ENCODE measurements around the gene MFN2.
"Not testable (repeated sequence)": the region's sequence is repeated elsewhere in the genome, so short reads cannot be mapped to it uniquely, and the experiment has no call there.

DNA sequence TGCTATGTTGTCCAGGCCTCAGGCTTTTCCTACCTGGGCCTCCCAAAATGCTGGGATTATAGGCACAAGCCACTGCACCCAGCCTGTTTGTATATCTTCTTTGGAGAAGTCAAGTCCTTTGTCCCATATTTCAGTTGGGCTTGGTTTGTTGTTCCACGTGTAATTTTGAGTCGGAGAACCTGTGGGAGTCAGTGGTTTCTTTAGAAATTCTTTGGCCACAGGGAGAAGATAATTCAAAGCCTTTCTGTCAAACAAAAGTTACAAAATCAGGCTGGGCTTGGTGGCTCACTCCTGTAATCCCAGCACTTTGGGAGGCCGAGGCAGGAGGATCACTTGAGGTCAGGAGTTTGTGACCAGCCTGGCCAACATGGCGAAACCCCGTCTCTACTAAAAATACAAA, 53.2 kb downstream of the MFN2 start:
- TF ChIP-seq, protein P1, sequence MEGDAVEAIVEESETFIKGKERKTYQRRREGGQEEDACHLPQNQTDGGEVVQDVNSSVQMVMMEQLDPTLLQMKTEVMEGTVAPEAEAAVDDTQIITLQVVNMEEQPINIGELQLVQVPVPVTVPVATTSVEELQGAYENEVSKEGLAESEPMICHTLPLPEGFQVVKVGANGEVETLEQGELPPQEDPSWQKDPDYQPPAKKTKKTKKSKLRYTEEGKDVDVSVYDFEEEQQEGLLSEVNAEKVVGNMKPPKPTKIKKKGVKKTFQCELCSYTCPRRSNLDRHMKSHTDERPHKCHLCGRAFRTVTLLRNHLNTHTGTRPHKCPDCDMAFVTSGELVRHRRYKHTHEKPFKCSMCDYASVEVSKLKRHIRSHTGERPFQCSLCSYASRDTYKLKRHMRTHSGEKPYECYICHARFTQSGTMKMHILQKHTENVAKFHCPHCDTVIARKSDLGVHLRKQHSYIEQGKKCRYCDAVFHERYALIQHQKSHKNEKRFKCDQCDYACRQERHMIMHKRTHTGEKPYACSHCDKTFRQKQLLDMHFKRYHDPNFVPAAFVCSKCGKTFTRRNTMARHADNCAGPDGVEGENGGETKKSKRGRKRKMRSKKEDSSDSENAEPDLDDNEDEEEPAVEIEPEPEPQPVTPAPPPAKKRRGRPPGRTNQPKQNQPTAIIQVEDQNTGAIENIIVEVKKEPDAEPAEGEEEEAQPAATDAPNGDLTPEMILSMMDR (IDR thresholded peaks at IDR 0.05; ENCODE audit: borderline replicate concordance, extremely low read depth, low read length, poor library complexity, severe bottlenecking), result not testable (repeated sequence)
- TF ChIP-seq EZH2 (IDR thresholded peaks at IDR 0.05; ENCODE audit: borderline replicate concordance, low read depth, low read length, severe bottlenecking), result not testable (repeated sequence)
